ENCODE measurements around the gene ADAMTSL3.

Gene ADAMTSL3

GRCh38 chr15:83610132-83610531 lies 43.8 kb upstream of the ADAMTSL3 start:
- TF ChIP-seq TAF1 (IDR thresholded peaks at IDR 0.05; ENCODE audit: borderline replicate concordance, insufficient read depth, low read length) (no peak), FOXP2 (optimal IDR thresholded peaks at IDR 0.05; ENCODE audit: borderline replicate concordance, extremely low read depth, extremely low read length, insufficient read depth) (no peak), SIN3A (IDR thresholded peaks at IDR 0.05; ENCODE audit: borderline replicate concordance, insufficient read depth, low read length) (no peak), POLR2AphosphoS5 (IDR thresholded peaks at IDR 0.05; ENCODE audit: low read depth, low read length) (no peak), REST (IDR thresholded peaks at IDR 0.05; ENCODE audit: insufficient read depth in 1 of 2, low read depth in 2 of 2, low read length in 2 of 2) (no peak)

GRCh38 chr15:83610901-83611685 lies 42.8 kb upstream of the ADAMTSL3 start:
- TF ChIP-seq FOXP2 (optimal IDR thresholded peaks at IDR 0.05; ENCODE audit: borderline replicate concordance, extremely low read depth, extremely low read length, insufficient read depth) (no peak), SIN3A (IDR thresholded peaks at IDR 0.05; ENCODE audit: borderline replicate concordance, insufficient read depth, low read length) (no peak), TAF1 (IDR thresholded peaks at IDR 0.05; ENCODE audit: borderline replicate concordance, insufficient read depth, low read length) (no peak), POLR2AphosphoS5 (IDR thresholded peaks at IDR 0.05; ENCODE audit: low read depth, low read length) (no peak), REST (IDR thresholded peaks at IDR 0.05; ENCODE audit: insufficient read depth in 1 of 2, low read depth in 2 of 2, low read length in 2 of 2) (no peak)

GRCh38 chr15:83612226-83612625 lies 41.7 kb upstream of the ADAMTSL3 start:
- TF ChIP-seq POLR2AphosphoS5 (IDR thresholded peaks at IDR 0.05; ENCODE audit: low read depth, low read length) = no peak

- no peak for TF ChIP-seq SIN3A (IDR thresholded peaks at IDR 0.05; ENCODE audit: borderline replicate concordance, insufficient read depth, low read length)
Observed at GRCh38 chr15:83612898-83613635, 40.9 kb upstream of the ADAMTSL3 start.

DNA sequence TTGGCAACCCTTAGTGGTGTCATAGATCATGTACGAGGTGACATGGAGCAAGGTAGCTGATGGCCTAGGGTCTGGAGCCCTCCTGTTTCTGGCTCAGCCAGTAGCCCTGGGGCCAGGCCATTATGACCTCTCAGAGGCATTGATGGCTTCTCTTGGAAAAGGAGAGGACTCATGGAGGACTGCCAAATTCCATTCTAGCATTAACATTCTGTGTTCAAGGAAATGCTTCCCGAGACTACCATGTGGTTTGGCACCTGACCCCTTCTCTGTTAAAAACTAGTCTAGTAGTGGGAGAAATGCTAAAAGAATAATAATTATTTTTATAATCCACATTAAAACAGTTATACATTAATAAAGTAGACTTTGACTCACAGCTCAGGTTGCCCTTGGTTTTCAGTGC lies 40.2 kb upstream of the ADAMTSL3 start:
- TF ChIP-seq TAF1 (IDR thresholded peaks at IDR 0.05; ENCODE audit: borderline replicate concordance, insufficient read depth, low read length) = no peak
- TF ChIP-seq REST (IDR thresholded peaks at IDR 0.05; ENCODE audit: insufficient read depth in 1 of 2, low read depth in 2 of 2, low read length in 2 of 2) = no peak
- TF ChIP-seq POLR2AphosphoS5 (IDR thresholded peaks at IDR 0.05; ENCODE audit: low read depth, low read length) = no peak
- TF ChIP-seq FOXP2 (optimal IDR thresholded peaks at IDR 0.05; ENCODE audit: borderline replicate concordance, extremely low read depth, extremely low read length, insufficient read depth) = no peak
- no peak for TF ChIP-seq SIN3A (IDR thresholded peaks at IDR 0.05; ENCODE audit: borderline replicate concordance, insufficient read depth, low read length)

- TF ChIP-seq SIN3A (IDR thresholded peaks at IDR 0.05; ENCODE audit: borderline replicate concordance, insufficient read depth, low read length) = no peak
- TF ChIP-seq TAF1 (IDR thresholded peaks at IDR 0.05; ENCODE audit: borderline replicate concordance, insufficient read depth, low read length) = no peak
- no peak for TF ChIP-seq REST (IDR thresholded peaks at IDR 0.05; ENCODE audit: insufficient read depth in 1 of 2, low read depth in 2 of 2, low read length in 2 of 2)
- no peak for TF ChIP-seq FOXP2 (optimal IDR thresholded peaks at IDR 0.05; ENCODE audit: borderline replicate concordance, extremely low read depth, extremely low read length, insufficient read depth)
- TF ChIP-seq POLR2AphosphoS5 (IDR thresholded peaks at IDR 0.05; ENCODE audit: low read depth, low read length) = no peak
Observed at GRCh38 chr15:83616840-83617239, 37.1 kb upstream of the ADAMTSL3 start.

All from PFSK-1 (cell line).